Frontal cortex (tissue), 4 donors: ENCODE results near the gene HOXA7. TPM values are rescaled to one million over a fixed set of nuclear protein-coding genes. Genes with fewer than 3 reads are reported as not detected.

Source experiments
- DNase-seq, 2 donors: peaks; one replicate each; pipeline ENCODE4 v3.0.0; 2012; ENCODE audit warnings: low spot score in 2 of 2
- FAIRE-seq: peaks from 2 replicates; lab custom pipeline; 2012; peaks lifted over from hg19 to GRCh38; lab: Jason Lieb, UNC
- total RNA-seq: library from RNA; depleted of rRNA; stranded (reverse); fragments of >200 nt; gene quantifications from one replicate; pipeline ENCODE4 v1.2.3, GENCODE V29; 2014
- donor health status: control.
- donor health status: control.
- donor health status: control.

The HOXA7 gene
- total RNA-seq, 1 donor from 2014 or later, result not detected

- FAIRE-seq, result no peak
These were observed 4.3 kb downstream of the HOXA7 start, which contains the start of gene HOXA3 for GRCh38 chr7:27151931-27152815. TSS of gene HOXA3 (minus strand) at chr7:27152583. CDS start at chr7:27110640, 41,943 bp downstream.

GRCh38 chr7:27151341-27151930 lies 5.0 kb downstream of the HOXA7 start:
- DNase-seq (no peak), FAIRE-seq (no peak)

More at GRCh38 chr7:27151931-27152815, 4.3 kb downstream of the HOXA7 start, which contains the start of gene HOXA3:
- DNase-seq, result no peak

GRCh38 chr7:27150568-27151340 lies 5.7 kb downstream of the HOXA7 start:
- DNase-seq, result peak; percentile 84
- FAIRE-seq, result no peak

GRCh38 chr7:27149842-27150567 lies 6.5 kb downstream of the HOXA7 start:
- no peak for FAIRE-seq

DNA sequence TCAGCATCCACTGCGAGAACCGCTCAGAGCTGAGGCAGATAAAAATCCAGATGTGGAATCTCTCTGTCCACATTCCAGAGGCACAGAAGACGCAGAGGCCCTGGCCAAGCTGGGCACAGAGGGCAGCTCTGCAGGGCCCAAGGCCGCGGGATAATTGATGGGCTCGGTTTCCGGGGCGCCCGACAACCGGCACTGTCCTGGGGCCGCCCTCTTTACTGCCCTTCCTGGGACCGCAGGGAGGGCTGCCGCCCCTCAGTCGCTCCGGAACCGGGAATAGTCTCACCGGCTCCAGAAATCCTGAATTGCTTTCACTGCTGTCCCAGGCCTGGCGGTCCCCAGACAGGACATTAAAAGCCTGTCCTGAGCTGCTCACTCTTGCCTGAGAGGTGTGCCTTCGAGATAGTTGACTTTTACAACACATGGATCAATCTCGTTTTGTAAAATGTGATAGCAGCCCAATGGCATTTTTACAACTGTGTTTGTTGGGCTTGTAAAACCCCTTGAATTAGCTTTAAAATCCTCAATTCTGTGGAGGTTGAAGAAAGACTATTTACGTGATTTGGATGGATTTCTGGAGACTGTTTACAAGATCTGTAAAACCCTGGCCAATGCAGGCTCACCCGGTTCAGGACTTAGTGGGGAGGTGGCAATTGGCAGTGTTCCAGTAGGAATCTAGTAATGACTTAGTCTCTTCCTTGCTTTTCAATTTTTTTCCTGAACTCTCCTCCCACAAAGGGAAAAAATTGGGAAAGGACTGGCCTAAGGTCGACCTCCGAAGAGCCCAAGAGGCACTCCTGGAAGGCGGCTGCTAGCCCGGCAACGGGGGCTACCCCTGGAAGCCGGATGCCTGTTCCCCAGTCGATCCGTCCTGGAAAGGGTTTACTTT lies 7.5 kb downstream of the HOXA7 start:
- FAIRE-seq (no peak), DNase-seq (no peak)

More at GRCh38 chr7:27149842-27150567, 6.5 kb downstream of the HOXA7 start:
- no peak for DNase-seq

DNA sequence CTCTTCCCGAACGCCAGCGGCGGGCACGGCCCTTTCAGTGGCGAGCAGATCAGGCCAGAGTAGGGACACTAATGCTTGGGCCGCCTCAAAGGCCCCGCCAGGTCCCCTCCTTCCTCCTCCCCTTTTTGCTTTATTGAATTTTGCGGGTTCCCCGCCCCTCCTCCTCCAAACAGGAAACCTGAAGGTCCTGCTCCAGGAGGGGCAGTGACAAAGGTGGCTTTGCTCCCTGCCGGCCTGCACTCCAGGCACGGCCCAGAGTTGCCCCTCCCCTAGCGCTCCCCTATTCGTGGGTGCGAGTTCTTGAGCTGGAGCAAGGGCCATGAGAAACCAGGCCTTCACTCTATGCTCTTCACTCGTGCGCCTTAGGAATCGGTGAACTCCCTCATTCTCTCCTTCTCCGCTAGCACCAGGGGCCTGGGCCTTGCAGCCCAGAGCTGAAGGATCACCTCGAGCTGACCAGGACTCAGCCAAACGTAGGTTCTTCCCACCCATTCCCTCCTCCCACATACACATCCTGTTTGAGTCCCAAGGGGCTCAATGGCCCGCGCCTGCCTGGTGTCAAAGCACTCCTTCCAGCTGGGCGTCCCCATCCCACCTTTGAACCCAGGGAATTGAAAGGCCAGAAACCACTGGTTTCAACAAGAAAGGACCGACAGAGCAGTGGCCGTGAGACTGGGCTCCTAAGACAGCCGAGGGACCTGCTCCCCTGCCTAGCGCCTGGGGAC lies 8.3 kb downstream of the HOXA7 start:
- FAIRE-seq (no peak), DNase-seq (no peak)

DNA sequence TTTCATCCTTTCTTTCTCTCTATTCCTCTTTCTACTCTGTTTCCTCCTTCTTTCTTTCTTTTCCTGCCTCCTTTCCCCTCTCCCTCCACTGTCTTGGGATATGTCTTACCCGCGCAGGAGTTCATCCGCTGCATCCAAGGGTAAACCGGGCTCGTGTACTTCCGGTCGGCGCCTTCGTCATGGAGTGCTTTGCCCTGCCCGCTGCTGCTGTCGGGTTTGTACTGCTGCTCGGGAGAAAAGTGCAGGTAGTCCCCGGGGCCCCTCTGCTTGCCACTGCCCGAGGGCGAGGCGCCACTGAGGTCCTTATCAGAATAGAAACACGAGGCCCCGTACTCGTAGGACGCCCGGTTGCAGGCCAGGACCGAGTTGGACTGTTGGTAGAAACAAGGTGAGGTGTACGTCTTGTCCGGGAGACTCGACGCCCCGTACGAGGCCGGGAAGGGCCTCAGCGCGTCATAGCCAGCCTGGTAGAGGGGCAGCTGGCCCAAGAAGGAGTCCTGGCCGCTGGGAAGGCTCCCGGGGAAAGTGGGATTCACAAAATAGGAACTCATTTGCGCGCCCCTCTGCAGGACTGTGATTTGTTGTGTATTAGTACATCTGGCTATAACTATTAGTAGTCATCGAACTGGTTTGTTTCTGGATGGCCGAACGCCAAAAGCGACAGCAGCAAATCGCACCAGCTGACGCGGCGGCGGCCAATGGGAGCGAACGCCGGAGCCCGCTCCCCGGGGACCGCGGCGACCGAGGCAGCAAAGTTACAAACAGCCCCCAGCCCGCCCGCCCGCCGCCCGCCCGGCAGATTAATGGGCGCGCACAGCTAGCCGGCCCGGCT lies 9.1 kb downstream of the HOXA7 start, which contains the start of gene HOXA6:
TSS of gene HOXA6 (minus strand) at position 576 of the 832 bp plus-strand sequence. CDS start at position 551, 25 bp downstream.
- FAIRE-seq (no peak), DNase-seq (no peak)

GRCh38 chr7:27146491-27147198 lies 9.8 kb downstream of the HOXA7 start:
- DNase-seq (peak in 1 of 2 donors; percentile 31), FAIRE-seq (no peak)

GRCh38 chr7:27145914-27146412 lies 10.5 kb downstream of the HOXA7 start:
- FAIRE-seq (no peak), DNase-seq (peak in 1 of 2 donors; percentile 15)

- DNase-seq (peak in 1 of 2 donors; percentile 33), FAIRE-seq (no peak)
These were observed 11.1 kb downstream of the HOXA7 start for GRCh38 chr7:27145165-27145913.

- DNase-seq (no peak), FAIRE-seq (no peak)
These were observed 11.7 kb downstream of the HOXA7 start for GRCh38 chr7:27144781-27145164.

- DNase-seq (no peak), FAIRE-seq (no peak)
These were observed 12.3 kb downstream of the HOXA7 start for GRCh38 chr7:27143950-27144780.

DNA sequence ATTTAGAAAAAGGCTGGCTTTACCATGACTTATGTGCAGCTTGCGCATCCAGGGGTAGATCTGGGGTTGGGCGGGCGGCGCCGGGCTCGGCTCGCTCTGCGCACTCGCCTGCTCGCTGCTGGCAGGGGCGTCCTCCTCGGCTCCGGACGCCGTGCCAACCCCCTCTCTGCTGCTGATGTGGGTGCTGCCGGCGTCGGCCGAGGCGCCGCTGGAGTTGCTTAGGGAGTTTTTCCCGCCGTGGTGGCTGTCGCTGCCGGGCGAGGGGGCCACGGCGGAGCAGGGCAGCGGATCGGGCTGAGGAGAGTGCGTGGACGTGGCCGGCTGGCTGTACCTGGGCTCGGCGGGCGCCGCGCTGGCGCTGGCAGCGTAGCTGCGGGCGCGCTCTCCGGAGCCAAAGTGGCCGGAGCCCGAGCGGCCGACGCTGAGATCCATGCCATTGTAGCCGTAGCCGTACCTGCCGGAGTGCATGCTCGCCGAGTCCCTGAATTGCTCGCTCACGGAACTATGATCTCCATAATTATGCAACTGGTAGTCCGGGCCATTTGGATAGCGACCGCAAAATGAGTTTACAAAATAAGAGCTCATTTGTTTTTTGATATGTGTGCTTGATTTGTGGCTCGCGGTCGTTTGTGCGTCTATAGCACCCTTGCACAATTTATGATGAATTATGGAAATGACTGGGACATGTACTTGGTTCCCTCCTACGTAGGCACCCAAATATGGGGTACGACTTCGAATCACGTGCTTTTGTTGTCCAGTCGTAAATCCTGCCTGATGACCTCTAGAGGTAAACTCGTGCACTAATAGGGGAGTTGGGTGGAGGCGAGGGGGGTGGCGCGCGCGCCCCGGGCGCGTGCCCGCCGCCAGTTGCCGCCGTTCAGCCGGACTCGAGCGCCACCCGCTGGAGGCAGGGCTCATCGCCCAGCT lies 13.2 kb downstream of the HOXA7 start, which contains the start of gene HOXA5:
TSS of gene HOXA5 (minus strand) at position 659 of the 927 bp plus-strand sequence. CDS start at position 585, 74 bp downstream.
- DNase-seq (no peak), FAIRE-seq (no peak)
